GM18873 (cell line): ENCODE data around the gene TKTL1.
"Not testable (repeated sequence)": the region's sequence is repeated elsewhere in the genome, so short reads cannot be mapped to it uniquely, and the experiment has no call there.

Experiments used
- ATAC-seq: cut with Tn5 transposase; IDR thresholded peaks from one replicate; pipeline ENCODE4 v1.9.1; 2021; ENCODE audit warnings: mild to moderate bottlenecking, moderate library complexity, moderate number of reproducible peaks; ENCODE audit not compliant: unreplicated experiment, low FRiP score

TKTL1 gene

GRCh38 chrX:154295664-154296310 is at the start of gene TKTL1:
TSS of gene TKTL1 (plus strand) at chrX:154295795. CDS start at chrX:154295860, 65 bp downstream.
- no peak for ATAC-seq

DNA sequence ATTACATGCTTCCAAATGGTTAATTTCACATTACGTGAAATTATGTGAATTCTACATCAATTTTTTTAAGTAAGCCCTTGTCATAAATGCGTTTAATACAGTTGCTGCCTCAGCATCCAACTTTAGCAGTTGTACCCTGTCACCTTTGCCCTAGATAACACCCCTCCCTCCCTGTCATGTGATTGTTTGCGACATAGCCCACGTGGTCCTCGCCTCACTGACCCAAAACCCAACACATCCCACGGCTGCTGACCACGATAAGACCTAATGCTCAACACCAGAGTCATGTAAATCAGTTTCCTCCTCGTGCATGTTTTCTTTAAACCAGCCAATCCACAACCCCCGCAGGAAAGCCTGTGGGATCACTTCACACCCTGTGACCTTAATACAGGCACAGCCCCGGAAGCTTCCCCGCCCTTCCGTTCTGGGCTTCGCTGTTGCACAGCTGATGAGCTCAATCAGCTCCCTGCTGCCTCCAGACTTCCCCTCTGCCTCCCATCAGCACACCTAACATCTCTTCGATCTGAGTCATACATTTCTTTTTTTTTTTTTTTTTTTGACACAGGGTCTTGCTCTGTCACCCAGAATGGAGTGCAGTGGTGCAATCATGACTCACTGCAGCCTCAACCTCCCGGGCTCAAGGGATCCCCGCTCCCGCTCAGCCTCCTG is 48.1 kb upstream of the TKTL1 start:
- ATAC-seq: not testable (repeated sequence)

DNA sequence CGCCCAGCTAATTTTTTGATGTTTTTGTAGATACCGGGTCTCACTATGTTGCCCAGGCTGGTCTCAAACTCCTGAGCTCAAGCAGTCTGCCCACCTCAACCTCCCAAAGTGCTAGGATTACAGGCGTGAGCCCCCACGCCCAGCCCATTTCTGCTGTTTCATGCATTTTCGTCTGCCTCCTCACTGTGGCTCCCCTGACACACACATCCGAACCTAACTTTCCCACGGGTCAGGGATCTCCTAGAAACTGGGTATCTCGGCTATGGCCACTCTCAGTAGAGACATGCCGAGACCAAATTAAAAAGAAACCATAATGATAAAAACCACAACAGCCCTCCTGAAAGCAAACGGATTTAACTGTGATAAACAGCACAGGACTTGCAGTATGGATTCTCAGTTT is 47.5 kb upstream of the TKTL1 start:
- not testable (repeated sequence) for ATAC-seq

DNA sequence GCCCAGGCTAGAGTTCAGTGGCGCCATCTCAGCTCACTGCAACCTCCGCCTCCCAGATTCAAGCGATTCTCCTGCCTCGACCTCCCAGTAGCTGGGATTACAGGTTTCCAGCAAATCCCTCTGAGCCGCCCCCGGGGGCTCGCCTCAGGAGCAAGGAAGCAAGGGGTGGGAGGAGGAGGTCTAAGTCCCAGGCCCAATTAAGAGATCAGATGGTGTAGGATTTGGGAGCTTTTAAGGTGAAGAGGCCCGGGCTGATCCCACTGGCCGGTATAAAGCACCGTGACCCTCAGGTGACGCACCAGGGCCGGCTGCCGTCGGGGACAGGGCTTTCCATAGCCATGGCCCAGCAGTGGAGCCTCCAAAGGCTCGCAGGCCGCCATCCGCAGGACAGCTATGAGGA is 38.3 kb upstream of the TKTL1 start, which contains the start of gene OPN1MW3:
Gene OPN1MW3, plus strand, starts transcription at position 301 of the 400 bp plus-strand sequence. Its CDS starts 38 bp downstream, at position 339.
- not testable (repeated sequence) for ATAC-seq

- not testable (repeated sequence) for ATAC-seq
Observed at GRCh38 chrX:154258711-154259110, 36.9 kb upstream of the TKTL1 start.

GRCh38 chrX:154263072-154263471 is 32.5 kb upstream of the TKTL1 start:
- not testable (repeated sequence) for ATAC-seq

DNA sequence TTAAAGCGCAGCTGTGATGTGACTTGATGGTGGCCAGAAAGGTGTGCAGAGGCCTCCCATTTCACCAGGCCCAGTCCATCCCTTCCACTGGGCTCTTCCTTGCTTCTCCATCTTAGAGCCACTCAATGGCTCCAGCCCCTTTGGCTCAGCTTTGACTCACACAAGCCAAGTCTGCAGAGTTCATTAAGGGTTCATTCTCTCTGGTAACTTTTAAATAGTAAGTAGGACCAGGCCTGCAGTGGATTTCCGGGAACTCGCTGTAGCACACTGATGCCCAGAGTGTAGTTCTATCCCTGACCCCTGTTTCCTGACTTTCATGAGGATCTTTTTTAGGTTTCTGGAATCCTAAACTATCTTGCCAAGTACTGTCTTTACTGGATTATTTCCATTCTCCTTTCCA is 26.4 kb upstream of the TKTL1 start:
- not testable (repeated sequence) for ATAC-seq

GRCh38 chrX:154284489-154285338 is 10.9 kb upstream of the TKTL1 start:
- not testable (repeated sequence) for ATAC-seq

GRCh38 chrX:154286406-154286805 is 9.2 kb upstream of the TKTL1 start:
- ATAC-seq: not testable (repeated sequence)

GRCh38 chrX:154294791-154295574 is 612 bp upstream of the TKTL1 start, which contains the start of gene TEX28:
TSS of gene TEX28 (minus strand) at chrX:154295124. CDS start at chrX:154292117, 3,007 bp downstream.
- no peak for ATAC-seq

- ATAC-seq: no peak
Observed at GRCh38 chrX:154296731-154297130, 1.1 kb downstream of the TKTL1 start.

- no peak for ATAC-seq
Observed at GRCh38 chrX:154298312-154298711, 2.7 kb downstream of the TKTL1 start.

GRCh38 chrX:154300816-154301215 is 5.2 kb downstream of the TKTL1 start:
- ATAC-seq: no peak

- ATAC-seq: not testable (repeated sequence)
Observed at GRCh38 chrX:154302998-154303397, 7.4 kb downstream of the TKTL1 start.

DNA sequence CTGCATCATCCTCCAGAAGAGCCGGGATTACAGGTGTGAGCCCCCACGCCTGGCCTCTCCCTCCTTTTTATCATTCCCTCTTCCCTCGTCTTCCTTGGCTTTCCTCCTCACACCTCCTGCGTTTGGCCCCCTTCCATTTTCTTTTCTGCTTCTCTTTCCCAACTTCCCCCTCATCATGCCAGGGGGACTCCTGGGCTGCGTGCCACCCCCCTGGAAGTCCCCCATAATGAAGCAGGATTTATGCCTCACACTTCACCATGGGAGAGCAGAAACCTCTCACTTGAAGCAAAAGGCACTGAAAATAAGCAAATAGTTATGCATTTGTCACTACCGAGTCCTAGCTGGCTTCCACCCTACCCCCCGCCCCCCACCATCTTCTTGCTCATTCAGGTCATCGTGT is 7.9 kb downstream of the TKTL1 start:
- ATAC-seq: no peak

DNA sequence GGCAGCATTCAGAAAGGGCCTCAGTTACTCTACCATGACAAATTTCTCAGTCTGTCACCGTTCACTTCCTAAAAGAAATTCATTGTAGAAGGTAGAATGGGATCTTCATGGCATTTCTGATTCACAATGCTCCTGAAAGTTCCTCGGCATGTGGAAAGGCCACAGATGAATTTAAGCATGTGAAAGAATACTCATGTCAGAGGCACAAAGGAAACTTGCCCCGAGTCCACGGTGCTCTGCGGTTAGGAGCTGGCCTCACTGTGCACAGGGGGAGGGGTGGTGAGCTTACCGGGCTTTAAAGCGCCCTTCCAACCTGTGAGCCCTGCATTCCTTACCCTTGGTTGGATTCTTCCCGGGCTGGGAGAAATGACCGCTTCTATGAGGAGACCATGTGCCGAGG is 9.3 kb downstream of the TKTL1 start:
- no peak for ATAC-seq

- no peak for ATAC-seq
Observed at GRCh38 chrX:154305541-154306205, 10.1 kb downstream of the TKTL1 start.

- no peak for ATAC-seq
Observed at GRCh38 chrX:154307202-154307601, 11.6 kb downstream of the TKTL1 start.

DNA sequence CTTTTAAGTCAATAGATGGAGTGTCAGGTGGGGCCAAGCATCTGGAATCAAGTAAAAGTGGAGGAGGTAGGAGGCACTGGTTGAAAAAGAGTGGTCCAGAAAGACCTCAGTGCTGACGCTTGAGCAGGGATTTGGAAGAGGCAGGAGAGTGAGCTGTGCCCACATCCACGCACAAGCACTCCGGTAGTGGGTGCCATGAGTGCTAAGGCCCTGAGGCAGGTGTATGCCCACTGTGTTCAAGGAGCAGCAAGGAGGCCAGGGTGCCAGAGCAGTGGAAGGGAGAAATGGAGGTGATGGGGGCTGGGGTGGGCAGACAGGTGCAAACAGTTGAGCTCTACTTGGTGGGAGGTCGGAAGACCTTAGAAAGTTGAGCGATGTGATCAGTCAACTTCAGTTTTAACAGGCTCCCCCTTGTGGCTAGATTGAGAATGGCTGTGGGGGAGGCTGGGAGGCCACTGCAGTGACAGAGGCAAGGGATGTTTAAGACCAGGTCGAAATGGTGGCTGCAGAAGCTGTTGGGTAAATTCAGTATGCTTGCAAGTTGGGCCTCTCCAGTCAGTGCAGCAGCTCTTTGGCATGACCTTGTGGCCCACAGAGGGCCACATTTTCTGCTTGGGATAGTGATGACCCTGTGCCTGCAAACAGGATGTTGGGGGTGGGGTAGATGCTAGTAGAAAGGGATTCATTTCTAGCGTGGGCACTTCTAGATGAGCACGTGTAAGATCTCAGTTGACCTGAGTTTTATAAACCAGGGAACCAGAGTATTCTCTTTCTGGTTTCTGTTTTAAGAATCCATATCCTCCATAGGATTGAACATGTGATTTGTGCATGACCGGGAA is 12.7 kb downstream of the TKTL1 start:
- ATAC-seq: no peak
